GM23338 (cell line): Measurements from ENCODE around the gene UNC13C. TPM values are rescaled to one million over a fixed set of nuclear protein-coding genes. Genes with fewer than 3 reads are reported as not detected.

ENCODE experiments used
- EZH2 ChIP-seq: fragments of 200-600 bp; sonication (generic); IDR thresholded peaks from one replicate; pipeline ENCODE4 v1.8.0; 2017; ENCODE audit warnings: antibody characterized with exemption, mild to moderate bottlenecking, low read depth; ENCODE audit not compliant: unreplicated experiment
- NANOG ChIP-seq: IDR thresholded peaks from 2 replicates; pipeline ENCODE4 v1.6.1; 2016; ENCODE audit warnings: antibody characterized with exemption, borderline replicate concordance
- POLR2AphosphoS5 ChIP-seq: IDR thresholded peaks from 2 replicates; pipeline ENCODE4 v1.6.1; 2016; ENCODE audit warnings: antibody characterized with exemption, low read depth
- ZNF114 ChIP-seq: fragments of 250-450 bp; sonication (Bioruptor Pico); IDR thresholded peaks from 2 replicates; pipeline ENCODE4 v1.5.0; 2020; ENCODE audit warnings: mild to moderate bottlenecking, moderate library complexity
- ZNF331 ChIP-seq: fragments of 250-450 bp; sonication (Bioruptor Pico); IDR thresholded peaks from 2 replicates; pipeline ENCODE4 v1.5.0; 2020; ENCODE audit warnings: low read depth, mild to moderate bottlenecking, moderate library complexity
- polyA plus RNA-seq: library from polyadenylated mRNA; unstranded; fragments of >200 nt; fragmentation: Nextera tagmentation; extraction: Ambion mirVana; gene quantifications from 2 replicates; pipeline ENCODE4 v1.2.1, GENCODE V29; 2016
- total RNA-seq: library from RNA; depleted of rRNA; stranded (reverse); fragments of >200 nt; shearing (Covaris generic); gene quantifications from 2 replicates; pipeline ENCODE4 v1.2.3, GENCODE V29; 2014
- TF ChIP-seq, protein P1 (sequence below): IDR thresholded peaks from one replicate; pipeline ENCODE4 v1.6.1; 2018; ENCODE audit warnings: antibody characterized with exemption; ENCODE audit not compliant: unreplicated experiment
- TF ChIP-seq, protein P2 (sequence below): fragments of 250-450 bp; sonication (Bioruptor Pico); IDR thresholded peaks from 2 replicates; pipeline ENCODE4 v1.5.0; 2020; ENCODE audit warnings: mild to moderate bottlenecking, moderate library complexity

Gene UNC13C
- total and polyA plus RNA-seq, 2 experiments from 2014 or later: 0.03 TPM; not detected in 1

DNA sequence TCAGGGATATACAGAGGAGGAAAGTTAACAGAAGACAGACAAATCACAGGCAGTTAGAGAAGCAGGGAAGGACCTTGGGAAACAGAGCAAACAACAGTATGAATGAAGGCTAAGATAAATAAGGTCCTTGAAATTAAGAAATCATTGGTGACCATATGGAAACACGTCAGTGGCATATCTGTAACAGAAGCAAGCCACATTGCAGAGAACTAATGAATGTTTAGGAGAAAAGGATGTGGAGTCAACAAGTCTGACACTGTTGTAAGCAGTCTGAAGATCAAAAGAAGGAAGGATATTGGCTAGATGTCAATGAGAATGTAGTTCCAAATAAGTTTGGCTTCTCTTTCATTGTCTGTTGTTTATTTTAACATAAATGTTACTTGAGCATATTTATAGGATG, 542.4 kb downstream of the UNC13C start (continued):
- TF ChIP-seq, protein P1, sequence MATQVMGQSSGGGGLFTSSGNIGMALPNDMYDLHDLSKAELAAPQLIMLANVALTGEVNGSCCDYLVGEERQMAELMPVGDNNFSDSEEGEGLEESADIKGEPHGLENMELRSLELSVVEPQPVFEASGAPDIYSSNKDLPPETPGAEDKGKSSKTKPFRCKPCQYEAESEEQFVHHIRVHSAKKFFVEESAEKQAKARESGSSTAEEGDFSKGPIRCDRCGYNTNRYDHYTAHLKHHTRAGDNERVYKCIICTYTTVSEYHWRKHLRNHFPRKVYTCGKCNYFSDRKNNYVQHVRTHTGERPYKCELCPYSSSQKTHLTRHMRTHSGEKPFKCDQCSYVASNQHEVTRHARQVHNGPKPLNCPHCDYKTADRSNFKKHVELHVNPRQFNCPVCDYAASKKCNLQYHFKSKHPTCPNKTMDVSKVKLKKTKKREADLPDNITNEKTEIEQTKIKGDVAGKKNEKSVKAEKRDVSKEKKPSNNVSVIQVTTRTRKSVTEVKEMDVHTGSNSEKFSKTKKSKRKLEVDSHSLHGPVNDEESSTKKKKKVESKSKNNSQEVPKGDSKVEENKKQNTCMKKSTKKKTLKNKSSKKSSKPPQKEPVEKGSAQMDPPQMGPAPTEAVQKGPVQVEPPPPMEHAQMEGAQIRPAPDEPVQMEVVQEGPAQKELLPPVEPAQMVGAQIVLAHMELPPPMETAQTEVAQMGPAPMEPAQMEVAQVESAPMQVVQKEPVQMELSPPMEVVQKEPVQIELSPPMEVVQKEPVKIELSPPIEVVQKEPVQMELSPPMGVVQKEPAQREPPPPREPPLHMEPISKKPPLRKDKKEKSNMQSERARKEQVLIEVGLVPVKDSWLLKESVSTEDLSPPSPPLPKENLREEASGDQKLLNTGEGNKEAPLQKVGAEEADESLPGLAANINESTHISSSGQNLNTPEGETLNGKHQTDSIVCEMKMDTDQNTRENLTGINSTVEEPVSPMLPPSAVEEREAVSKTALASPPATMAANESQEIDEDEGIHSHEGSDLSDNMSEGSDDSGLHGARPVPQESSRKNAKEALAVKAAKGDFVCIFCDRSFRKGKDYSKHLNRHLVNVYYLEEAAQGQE: no peak
- TF ChIP-seq ZNF331 (CRISPR knock-in tag) (no peak), EZH2 (no peak), ZNF114 (CRISPR knock-in tag) (no peak), POLR2AphosphoS5 (no peak), NANOG (no peak)
- TF ChIP-seq, protein P2, sequence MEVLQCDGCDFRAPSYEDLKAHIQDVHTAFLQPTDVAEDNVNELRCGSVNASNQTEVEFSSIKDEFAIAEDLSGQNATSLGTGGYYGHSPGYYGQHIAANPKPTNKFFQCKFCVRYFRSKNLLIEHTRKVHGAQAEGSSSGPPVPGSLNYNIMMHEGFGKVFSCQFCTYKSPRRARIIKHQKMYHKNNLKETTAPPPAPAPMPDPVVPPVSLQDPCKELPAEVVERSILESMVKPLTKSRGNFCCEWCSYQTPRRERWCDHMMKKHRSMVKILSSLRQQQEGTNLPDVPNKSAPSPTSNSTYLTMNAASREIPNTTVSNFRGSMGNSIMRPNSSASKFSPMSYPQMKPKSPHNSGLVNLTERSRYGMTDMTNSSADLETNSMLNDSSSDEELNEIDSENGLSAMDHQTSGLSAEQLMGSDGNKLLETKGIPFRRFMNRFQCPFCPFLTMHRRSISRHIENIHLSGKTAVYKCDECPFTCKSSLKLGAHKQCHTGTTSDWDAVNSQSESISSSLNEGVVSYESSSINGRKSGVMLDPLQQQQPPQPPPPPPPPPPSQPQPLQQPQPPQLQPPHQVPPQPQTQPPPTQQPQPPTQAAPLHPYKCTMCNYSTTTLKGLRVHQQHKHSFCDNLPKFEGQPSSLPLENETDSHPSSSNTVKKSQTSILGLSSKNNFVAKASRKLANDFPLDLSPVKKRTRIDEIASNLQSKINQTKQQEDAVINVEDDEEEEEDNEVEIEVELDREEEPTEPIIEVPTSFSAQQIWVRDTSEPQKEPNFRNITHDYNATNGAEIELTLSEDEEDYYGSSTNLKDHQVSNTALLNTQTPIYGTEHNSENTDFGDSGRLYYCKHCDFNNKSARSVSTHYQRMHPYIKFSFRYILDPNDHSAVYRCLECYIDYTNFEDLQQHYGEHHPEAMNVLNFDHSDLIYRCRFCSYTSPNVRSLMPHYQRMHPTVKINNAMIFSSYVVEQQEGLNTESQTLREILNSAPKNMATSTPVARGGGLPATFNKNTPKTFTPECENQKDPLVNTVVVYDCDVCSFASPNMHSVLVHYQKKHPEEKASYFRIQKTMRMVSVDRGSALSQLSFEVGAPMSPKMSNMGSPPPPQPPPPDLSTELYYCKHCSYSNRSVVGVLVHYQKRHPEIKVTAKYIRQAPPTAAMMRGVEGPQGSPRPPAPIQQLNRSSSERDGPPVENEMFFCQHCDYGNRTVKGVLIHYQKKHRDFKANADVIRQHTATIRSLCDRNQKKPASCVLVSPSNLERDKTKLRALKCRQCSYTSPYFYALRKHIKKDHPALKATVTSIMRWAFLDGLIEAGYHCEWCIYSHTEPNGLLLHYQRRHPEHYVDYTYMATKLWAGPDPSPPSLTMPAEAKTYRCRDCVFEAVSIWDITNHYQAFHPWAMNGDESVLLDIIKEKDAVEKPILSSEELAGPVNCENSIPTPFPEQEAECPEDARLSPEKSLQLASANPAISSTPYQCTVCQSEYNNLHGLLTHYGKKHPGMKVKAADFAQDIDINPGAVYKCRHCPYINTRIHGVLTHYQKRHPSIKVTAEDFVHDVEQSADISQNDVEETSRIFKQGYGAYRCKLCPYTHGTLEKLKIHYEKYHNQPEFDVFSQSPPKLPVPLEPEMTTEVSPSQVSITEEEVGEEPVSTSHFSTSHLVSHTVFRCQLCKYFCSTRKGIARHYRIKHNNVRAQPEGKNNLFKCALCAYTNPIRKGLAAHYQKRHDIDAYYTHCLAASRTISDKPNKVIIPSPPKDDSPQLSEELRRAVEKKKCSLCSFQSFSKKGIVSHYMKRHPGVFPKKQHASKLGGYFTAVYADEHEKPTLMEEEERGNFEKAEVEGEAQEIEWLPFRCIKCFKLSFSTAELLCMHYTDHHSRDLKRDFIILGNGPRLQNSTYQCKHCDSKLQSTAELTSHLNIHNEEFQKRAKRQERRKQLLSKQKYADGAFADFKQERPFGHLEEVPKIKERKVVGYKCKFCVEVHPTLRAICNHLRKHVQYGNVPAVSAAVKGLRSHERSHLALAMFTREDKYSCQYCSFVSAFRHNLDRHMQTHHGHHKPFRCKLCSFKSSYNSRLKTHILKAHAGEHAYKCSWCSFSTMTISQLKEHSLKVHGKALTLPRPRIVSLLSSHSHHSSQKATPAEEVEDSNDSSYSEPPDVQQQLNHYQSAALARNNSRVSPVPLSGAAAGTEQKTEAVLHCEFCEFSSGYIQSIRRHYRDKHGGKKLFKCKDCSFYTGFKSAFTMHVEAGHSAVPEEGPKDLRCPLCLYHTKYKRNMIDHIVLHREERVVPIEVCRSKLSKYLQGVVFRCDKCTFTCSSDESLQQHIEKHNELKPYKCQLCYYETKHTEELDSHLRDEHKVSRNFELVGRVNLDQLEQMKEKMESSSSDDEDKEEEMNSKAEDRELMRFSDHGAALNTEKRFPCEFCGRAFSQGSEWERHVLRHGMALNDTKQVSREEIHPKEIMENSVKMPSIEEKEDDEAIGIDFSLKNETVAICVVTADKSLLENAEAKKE (CRISPR knock-in tag): no peak
